HG02840 (cell line): Measurements from ENCODE around the gene PDCD5.
"Not testable (repeated sequence)": the region's sequence is repeated elsewhere in the genome, so short reads cannot be mapped to it uniquely, and the experiment has no call there.

ENCODE experiments used
- ATAC-seq: cut with Tn5 transposase; IDR thresholded peaks from one replicate; pipeline ENCODE4 v1.9.1; 2021; ENCODE audit warnings: mild to moderate bottlenecking, moderate library complexity, moderate number of reproducible peaks; ENCODE audit not compliant: unreplicated experiment, low FRiP score

Gene PDCD5, protein sequence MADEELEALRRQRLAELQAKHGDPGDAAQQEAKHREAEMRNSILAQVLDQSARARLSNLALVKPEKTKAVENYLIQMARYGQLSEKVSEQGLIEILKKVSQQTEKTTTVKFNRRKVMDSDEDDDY

GRCh38 chr19:32580901-32581704 lies at the start of gene PDCD5:
TSS of gene PDCD5 (plus strand) at chr19:32581190. CDS start at chr19:32581262, 72 bp downstream.
- ATAC-seq = peak; percentile 91

- ATAC-seq = no peak
Measured at GRCh38 chr19:32532233-32532632, 48.8 kb upstream of the PDCD5 start.

DNA sequence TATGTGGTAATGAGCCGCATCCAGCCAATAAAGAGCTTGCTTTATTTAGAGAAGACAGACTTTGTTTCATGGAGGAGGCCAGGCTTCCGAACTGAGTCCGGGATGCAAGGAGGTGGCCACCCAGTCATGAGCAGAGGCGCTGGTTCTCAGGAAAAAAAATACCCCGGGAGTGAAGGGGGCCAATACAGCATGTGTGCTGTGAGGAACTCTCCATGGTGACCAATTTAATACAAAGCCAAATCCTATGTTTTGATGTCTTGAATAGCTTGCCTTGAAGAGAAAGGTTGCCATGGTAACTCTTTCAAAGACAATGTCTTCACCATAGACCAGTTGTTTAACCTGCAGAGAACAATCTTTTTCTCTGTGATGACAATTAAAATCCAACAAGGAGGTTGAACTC lies 43.4 kb upstream of the PDCD5 start:
- no peak for ATAC-seq

- no peak for ATAC-seq
Measured at GRCh38 chr19:32539240-32539916, 41.6 kb upstream of the PDCD5 start.

DNA sequence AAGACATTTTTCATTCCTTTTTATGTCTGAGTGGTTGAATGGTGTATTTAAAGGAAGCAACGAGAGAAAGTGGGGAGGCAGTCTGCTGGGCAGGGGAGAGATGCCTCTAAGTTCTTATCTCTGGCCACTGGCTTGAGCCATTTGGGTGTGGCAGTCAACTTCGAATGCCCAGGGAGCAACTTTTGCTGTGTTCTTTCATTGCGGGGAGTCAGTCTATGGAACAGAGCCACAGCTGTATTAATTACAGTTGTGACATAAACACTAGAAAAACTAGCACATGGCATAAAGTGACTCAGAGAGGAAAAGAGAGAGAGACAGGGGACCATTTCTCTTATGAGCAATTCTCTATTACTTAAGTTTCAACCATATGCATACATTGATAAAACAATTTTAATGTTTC lies 40.4 kb upstream of the PDCD5 start:
- ATAC-seq = no peak

DNA sequence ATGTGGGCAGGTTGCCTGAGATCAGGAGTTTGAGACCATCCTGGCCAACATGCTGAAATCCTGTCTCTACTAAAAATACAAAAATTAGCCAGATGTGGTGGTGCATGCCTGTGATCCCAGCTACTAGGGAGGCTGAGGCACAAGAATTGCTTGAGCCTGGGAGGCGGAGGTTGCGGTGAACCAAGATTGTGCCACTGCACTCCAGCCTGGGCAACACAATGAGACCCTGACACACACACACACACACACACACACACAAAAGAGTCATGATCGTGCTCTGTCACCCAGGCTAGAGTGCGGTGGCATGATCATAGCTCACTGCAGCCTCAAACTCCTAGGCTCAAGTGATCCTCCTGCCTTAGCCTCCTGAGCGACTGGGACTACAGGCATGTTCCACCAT lies 39.6 kb upstream of the PDCD5 start:
- ATAC-seq = not testable (repeated sequence)

DNA sequence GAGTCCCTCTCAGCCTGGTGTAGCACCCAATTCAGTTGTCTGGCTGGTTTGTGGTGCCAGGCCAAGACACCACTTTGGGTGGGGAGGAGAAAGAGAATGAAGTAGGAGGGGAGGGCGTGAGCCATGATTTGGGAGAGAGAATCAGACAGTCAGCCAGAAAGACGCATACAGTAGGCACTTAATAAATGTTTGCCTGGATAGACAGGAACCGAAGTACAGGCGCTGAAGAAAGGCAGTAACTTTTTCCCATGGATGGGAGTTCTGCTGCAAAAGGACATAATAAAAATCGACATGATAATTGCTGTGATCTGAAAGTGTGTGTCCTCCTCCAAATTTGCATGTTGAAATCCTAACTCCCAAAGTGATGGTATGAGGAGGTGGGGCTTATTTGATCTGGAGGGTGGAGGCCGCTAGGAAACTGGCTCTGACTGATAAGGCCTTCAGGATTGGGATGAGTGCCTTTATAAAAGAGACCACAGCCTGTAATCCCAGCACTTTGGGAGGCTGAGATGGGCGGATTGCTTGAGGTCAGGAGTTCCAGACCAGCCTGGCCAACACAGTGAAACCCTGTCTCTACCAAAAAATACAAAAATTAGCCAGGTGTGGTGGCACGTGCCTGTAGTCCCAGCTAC lies 38.4 kb upstream of the PDCD5 start:
- no peak for ATAC-seq

DNA sequence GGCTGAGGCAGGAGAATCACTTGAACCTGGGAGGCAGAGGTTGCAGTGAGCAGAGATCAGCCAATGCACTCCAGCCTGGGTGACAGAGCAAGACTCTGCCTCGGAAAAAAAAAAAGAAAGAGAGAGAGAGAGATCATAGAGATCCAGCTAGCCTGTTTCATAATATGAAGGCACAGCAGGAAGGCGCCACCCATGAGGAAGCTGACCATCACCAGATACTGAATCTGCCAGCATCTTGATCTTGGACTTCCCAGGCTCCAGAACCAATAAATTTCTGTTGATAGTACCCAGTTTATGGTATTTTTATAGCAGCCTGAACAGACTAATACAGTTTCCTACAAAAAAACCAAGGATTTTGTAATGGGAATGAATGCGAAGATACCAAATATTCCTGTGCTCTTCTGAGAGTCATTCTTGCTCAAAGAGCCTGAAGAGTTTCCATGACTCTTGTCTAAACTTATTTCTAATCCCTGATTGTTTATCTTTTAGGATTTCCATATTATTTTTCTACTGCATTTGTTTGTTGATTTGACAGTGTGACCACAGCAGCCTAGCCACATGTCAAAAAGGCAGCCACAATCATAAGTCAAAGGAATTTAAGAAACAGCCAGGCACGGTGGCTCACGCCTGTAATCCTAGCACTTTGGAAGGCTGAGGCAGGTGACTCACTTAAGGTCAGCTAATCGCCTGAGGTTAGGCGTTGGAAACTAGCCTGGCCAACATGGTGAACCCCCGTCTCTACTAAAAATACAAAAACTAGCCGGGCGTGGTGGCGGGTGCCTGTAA lies 37.7 kb upstream of the PDCD5 start:
- no peak for ATAC-seq

DNA sequence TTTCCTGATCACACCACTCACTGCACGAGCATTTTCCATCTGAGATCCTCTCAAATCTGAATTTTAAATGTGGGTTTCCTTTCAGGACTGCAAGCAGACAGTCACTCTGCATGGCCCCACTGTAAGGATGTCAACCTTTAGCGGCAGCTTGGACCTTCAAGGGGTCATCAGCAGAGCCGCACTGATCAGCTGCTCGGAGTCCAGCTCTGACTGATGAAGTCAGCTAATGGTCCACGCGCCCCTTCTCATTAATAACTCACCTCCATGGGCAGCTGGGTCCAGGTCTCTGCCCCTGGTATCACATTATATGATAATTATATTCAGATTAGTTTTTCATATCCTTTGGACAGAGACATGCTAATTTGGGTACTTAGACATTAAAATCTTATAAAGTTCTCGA lies 36.1 kb upstream of the PDCD5 start:
- no peak for ATAC-seq

- ATAC-seq = no peak
Measured at GRCh38 chr19:32550666-32551065, 30.3 kb upstream of the PDCD5 start.

GRCh38 chr19:32555786-32556185 lies 25.2 kb upstream of the PDCD5 start:
- no peak for ATAC-seq

DNA sequence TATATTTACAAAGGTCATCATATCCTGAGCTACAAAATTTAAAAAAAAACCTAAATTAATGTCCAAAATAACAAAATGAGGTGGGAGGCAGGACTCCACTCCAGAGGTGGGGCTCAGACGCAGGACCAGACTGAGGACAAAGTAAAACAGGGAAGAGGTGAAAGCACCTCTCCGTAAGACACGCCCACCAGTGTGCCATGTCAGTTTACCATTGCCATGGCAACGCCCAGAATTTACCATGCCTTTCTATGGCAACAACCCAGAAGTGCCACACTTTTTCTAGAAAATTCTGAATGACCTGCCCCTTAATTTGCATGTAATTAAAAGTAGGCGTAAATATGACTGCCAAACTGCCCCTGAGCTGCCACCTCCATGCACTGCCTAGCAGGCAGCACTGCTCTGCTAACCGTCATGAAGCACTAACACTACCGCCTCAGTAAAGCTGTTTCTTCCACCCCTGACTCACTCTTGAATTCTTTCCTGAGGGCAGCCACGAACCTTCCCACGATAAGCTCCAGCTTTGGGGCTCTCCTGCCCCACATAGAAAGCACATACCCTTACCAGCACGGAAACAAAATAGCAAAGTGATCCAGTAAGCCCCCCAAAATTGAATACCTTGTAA lies 22.3 kb upstream of the PDCD5 start:
- ATAC-seq = no peak

DNA sequence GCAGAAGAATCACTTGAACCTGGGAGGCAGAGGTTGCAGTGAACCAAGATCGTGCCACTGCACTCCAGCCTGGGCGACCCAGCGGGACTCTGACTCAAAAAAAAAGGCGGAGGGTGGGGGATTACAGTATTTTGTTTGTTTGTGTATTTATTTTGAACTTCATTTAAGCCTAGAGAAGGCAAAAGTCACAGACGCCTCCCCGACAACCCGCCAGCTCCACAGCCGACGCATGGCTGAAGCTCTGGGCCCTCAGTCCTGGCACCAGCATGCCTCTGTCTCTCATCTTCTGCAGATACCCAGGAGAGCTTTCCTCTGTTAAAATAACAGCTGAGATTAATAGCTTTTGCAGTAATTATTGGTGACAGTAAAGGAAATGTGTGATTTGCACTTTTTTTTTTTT lies 17.2 kb upstream of the PDCD5 start:
- no peak for ATAC-seq

GRCh38 chr19:32566246-32566830 lies 14.7 kb upstream of the PDCD5 start:
- no peak for ATAC-seq

DNA sequence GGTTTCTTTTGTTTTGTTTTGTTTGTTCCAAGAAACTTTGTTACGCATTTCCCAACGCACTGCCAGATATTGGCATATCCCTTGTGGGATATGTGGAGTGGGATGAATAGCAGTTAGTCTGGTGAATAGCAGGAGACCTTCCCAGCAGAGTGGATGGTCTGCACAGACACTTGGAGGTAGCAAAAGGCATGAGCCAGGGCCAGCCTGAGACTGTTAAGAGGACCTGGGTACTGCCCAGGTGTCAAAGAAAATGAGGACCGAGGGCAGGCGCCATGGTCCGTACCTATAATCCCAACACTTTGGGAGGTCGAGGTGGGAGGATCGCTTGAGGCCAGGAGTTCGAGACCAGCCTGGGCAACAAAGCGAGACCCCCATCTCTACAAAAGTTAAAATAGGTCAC lies 13.5 kb upstream of the PDCD5 start:
- ATAC-seq = no peak

- ATAC-seq = no peak
Measured at GRCh38 chr19:32570081-32570785, 10.8 kb upstream of the PDCD5 start.

- ATAC-seq = not testable (repeated sequence)
Measured at GRCh38 chr19:32571471-32572075, 9.4 kb upstream of the PDCD5 start.

DNA sequence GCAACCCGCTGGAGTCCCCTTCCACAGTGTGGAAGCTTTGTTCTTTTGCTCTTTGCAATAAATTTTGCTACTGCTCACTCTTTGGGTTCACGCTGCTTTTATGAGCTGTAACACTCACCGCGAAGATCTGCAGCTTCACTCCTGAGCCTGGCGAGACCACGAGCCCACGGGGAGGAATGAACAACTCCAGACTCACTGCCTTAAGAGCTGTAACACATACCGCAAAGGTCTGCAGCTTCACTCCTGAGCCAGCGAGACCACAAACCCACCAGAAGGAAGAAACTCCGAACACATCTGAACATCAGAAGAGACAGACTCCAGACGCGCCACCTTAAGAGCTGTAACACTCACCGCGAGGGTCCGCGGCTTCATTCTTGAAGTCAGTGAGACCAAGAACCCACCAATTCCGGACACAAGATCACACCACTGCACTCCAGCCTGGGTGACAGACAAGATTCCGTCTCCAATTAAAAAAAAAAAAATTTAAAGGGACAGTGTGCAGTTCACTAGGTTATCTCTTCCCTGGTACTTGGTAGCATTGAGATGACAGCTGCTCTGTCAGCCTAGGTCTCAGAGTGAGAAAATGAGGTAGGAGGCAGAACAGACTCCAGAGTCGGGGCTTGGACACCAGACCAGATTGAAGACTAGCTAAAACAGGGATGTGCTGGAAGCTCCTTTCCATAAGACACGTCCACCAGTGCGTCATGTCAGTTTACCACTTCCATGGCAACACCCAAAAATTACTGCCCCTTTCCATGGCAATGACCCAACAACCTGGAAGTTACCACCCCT lies 8.1 kb upstream of the PDCD5 start:
- ATAC-seq = not testable (repeated sequence)
